DND-41 (cell line): Measurements from ENCODE around the gene NAB2.

Source experiments
- ATAC-seq: fragments of 200-7000 bp; cut with Tn5 transposase; 3 replicates; pipeline ENCODE4 v1.9.1; 2021; ENCODE audit warnings: low read depth; ENCODE audit not compliant: insufficient read depth
- DNase-seq: peaks from one replicate; pipeline ENCODE4 v3.0.0-alpha.2; 2020
- H2AFZ ChIP-seq: 2 replicates; pipeline ENCODE4 v1.6.0; 2012; ENCODE audit warnings: low read depth, low read length
- H3K27ac ChIP-seq: 2 replicates; pipeline ENCODE4 v1.5.1; 2012; ENCODE audit warnings: low read length, inconsistent platforms
- H3K27me3 ChIP-seq: fragments of 200-600 bp; sonication (generic); 2 replicates; pipeline ENCODE4 v1.6.0; 2012; ENCODE audit warnings: low read length, mild to moderate bottlenecking, inconsistent platforms; ENCODE audit not compliant: insufficient read depth, poor library complexity
- H3K36me3 ChIP-seq: 2 replicates; pipeline ENCODE4 v1.5.1; 2012; ENCODE audit warnings: low read length, inconsistent platforms; ENCODE audit not compliant: insufficient read depth
- H3K4me1 ChIP-seq: 2 replicates; pipeline ENCODE4 v1.5.1; 2012; ENCODE audit warnings: mild to moderate bottlenecking, low read length; ENCODE audit not compliant: insufficient read depth
- H3K4me2 ChIP-seq: 2 replicates; pipeline ENCODE4 v1.6.0; 2012; ENCODE audit warnings: mild to moderate bottlenecking, moderate library complexity, low read length, inconsistent platforms; ENCODE audit not compliant: insufficient read depth
- H3K4me3 ChIP-seq, 2 experiments: fragments of 200-600 bp in 1 of 2; shearing (Covaris generic) in 1 of 2; 2 replicates each; pipeline ENCODE4 v1.5.1; 2012 to 2016; ENCODE audit warnings: inconsistent platforms in 2 of 2, low read length in 2 of 2, mild to moderate bottlenecking in 2 of 2, low read depth in 1 of 2, moderate library complexity in 1 of 2
- H3K79me2 ChIP-seq: 2 replicates; pipeline ENCODE4 v1.6.0; 2012; ENCODE audit warnings: low read length, inconsistent platforms; ENCODE audit not compliant: insufficient read depth
- H3K9ac ChIP-seq: 2 replicates; pipeline ENCODE4 v1.6.0; 2012; ENCODE audit warnings: low read depth, mild to moderate bottlenecking, inconsistent platforms, low read length, moderate library complexity
- H3K9me3 ChIP-seq: 2 replicates; pipeline ENCODE4 v1.5.1; 2012; ENCODE audit warnings: low read length, moderate library complexity, mild to moderate bottlenecking, inconsistent platforms; ENCODE audit not compliant: insufficient read depth, severe bottlenecking
- H4K20me1 ChIP-seq: 2 replicates; pipeline ENCODE4 v1.6.0; 2012; ENCODE audit warnings: low read length; ENCODE audit not compliant: insufficient read depth
- EZH2 ChIP-seq: IDR thresholded peaks from 3 replicates; pipeline ENCODE4 v1.6.1; 2012; ENCODE audit warnings: borderline replicate concordance, low read depth, mild to moderate bottlenecking, moderate library complexity, low read length, inconsistent platforms; ENCODE audit not compliant: severe bottlenecking
- TF ChIP-seq, protein P1 (sequence below): IDR thresholded peaks from 2 replicates; pipeline ENCODE4 v1.5.1; 2012; ENCODE audit warnings: borderline replicate concordance, low read length, moderate library complexity, mild to moderate bottlenecking; ENCODE audit not compliant: poor library complexity, severe bottlenecking; ENCODE audit errors: extremely low read depth

NAB2 gene

DNA sequence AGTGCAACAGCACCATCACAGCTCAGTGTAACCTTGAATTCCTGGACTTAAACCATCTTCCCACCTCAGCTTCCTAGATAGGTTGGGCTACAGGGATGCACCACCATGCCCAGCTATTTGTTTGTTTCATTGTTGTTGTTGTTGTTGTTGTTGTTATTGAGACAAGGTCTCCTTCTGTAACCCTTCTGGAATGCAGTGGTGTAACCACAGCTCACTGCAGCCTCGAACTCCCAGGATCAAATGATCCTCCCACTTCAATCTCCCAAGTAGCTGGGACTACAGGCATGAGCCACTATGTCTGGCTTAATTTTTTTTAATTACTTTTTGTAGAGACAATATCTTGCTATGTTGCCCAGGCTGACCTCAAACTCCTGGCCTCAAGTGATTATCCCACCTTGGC lies 9.1 kb upstream of the NAB2 start:
- Histone ChIP-seq H2AFZ (peak overlapping the region; percentile 23), H3K27me3 (no peaks in the 10 kb centered on the region), H3K79me2 (peaks cover 34% of the 10 kb centered on the region), H3K27ac (peak overlapping the region; percentile 83), H3K4me1 (peaks cover 29% of the 10 kb centered on the region), H3K36me3 (peaks cover 14% of the 10 kb centered on the region), H4K20me1 (peaks cover 13% of the 10 kb centered on the region; the same call in 1 of the 2 replicates), H3K4me2 (peak overlapping the region; percentile 62), H3K4me3 (0 out of 4 replicates have a peak overlapping the region, but pooled peaks of 1 of the 2 experiments have one; percentile 53), H3K9ac (peak overlapping the region; percentile 57), H3K9me3 (no peaks in the 10 kb centered on the region)
- no peak for ATAC-seq
- no peak for DNase-seq
- TF ChIP-seq EZH2 = no peak
- TF ChIP-seq, protein P1, sequence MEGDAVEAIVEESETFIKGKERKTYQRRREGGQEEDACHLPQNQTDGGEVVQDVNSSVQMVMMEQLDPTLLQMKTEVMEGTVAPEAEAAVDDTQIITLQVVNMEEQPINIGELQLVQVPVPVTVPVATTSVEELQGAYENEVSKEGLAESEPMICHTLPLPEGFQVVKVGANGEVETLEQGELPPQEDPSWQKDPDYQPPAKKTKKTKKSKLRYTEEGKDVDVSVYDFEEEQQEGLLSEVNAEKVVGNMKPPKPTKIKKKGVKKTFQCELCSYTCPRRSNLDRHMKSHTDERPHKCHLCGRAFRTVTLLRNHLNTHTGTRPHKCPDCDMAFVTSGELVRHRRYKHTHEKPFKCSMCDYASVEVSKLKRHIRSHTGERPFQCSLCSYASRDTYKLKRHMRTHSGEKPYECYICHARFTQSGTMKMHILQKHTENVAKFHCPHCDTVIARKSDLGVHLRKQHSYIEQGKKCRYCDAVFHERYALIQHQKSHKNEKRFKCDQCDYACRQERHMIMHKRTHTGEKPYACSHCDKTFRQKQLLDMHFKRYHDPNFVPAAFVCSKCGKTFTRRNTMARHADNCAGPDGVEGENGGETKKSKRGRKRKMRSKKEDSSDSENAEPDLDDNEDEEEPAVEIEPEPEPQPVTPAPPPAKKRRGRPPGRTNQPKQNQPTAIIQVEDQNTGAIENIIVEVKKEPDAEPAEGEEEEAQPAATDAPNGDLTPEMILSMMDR = no peak

DNA sequence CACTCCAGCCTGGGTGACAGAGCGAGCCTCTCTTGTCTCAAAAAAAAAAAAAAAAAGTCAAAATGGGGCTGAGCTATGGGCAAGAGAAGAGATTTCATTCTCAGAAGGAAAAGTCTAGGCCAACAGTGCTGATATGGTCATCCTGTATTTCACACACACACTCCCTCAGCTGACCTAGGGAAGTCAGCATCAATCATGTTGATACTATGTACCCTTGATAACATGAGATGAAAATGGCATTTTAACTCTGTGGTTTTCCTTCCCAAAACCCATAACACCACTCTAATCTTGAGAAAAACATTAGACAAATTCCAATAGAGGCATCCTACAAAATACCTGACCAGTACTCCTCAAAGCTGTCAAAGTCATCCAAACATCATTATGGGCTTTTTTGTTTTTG lies 8.1 kb upstream of the NAB2 start:
- H2AFZ ChIP-seq = no peak overlapping the region
- H3K27me3 ChIP-seq = no peaks in the 10 kb centered on the region
- peaks cover 12% of the 10 kb centered on the region for H3K36me3 ChIP-seq
- ATAC-seq (no peak), DNase-seq (no peak)
- H3K4me2 ChIP-seq = no peak overlapping the region
- H3K9me3 ChIP-seq = no peaks in the 10 kb centered on the region
- no peak overlapping the region for H3K4me3 ChIP-seq
- peaks cover 12% of the 10 kb centered on the region; the same call in 1 of the 2 replicates for H4K20me1 ChIP-seq
- H3K9ac ChIP-seq = no peak overlapping the region
- H3K4me1 ChIP-seq = peaks cover 30% of the 10 kb centered on the region
- peaks cover 27% of the 10 kb centered on the region for H3K79me2 ChIP-seq
- H3K27ac ChIP-seq = no peak overlapping the region
- TF ChIP-seq EZH2 = no peak
- TF ChIP-seq, protein P1 = no peak

DNA sequence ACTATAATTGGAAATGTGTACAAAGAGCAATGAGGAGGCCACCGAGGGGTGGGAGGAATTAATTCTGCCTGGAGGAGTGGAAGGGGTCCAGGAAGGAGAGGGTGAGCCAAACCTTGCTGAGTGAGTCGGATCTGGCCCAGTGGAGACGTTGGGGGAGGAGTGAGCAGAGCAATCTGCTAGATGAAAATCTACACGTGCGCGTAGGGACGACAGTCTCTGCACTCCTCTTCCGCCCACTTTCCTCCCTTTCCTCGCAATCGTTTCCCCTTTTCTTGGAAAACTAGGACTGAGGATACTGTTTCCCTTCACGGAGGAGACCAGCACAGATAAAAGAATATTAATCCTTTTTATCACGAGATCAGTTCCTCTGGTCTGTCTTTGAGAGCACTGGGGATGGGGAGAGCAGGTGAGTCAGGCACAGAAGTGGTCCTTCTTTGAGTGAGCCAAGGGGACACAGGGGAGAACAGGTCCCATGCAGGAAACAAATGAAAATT lies 2.9 kb upstream of the NAB2 start:
- H3K27ac ChIP-seq = peak overlapping the region; percentile 97
- no peak for ATAC-seq

More for the DNA sequence above, 2.9 kb upstream of the NAB2 start:
- DNase-seq = peak; percentile 39
- Histone ChIP-seq H3K9ac (peak overlapping the region; percentile 95), H3K27me3 (no peaks in the 10 kb centered on the region), H3K4me2 (peak overlapping the region; percentile 99), H3K9me3 (no peaks in the 10 kb centered on the region), H4K20me1 (no peaks in the 10 kb centered on the region), H3K36me3 (0 out of 2 replicates have a peak, but pooled peaks cover 2% of the 10 kb centered on the region), H2AFZ (peak overlapping the region; percentile 68), H3K79me2 (peaks cover 11% of the 10 kb centered on the region), H3K4me3 (peak overlapping the region in 1 of 2 experiments; percentile 65; a peak in 3 of 4 replicates), H3K4me1 (peaks cover 35% of the 10 kb centered on the region)
- TF ChIP-seq, protein P1 = no peak
- TF ChIP-seq EZH2 = no peak
